Glomerular endothelial cell (primary cell): Measurements from ENCODE around the gene CYLD. TPM values are rescaled to one million over a fixed set of nuclear protein-coding genes. Genes with fewer than 3 reads are reported as not detected.

ENCODE experiments used
- DNase-seq: peaks from one replicate; pipeline ENCODE4 v3.0.0-alpha.2; 2011; ENCODE audit warnings: low read depth, low spot score; ENCODE audit errors: extremely low read depth
- total RNA-seq: library from RNA; depleted of rRNA; stranded (reverse); fragments of >200 nt; gene quantifications from 2 replicates; pipeline ENCODE4 v1.2.3, GENCODE V29; 2015

Gene CYLD
- total RNA-seq, 1 donor from 2014 or later, result 31.6 TPM

GRCh38 chr16:50711040-50711439, 30.8 kb upstream of the CYLD start:
- DNase-seq, result no peak

DNA sequence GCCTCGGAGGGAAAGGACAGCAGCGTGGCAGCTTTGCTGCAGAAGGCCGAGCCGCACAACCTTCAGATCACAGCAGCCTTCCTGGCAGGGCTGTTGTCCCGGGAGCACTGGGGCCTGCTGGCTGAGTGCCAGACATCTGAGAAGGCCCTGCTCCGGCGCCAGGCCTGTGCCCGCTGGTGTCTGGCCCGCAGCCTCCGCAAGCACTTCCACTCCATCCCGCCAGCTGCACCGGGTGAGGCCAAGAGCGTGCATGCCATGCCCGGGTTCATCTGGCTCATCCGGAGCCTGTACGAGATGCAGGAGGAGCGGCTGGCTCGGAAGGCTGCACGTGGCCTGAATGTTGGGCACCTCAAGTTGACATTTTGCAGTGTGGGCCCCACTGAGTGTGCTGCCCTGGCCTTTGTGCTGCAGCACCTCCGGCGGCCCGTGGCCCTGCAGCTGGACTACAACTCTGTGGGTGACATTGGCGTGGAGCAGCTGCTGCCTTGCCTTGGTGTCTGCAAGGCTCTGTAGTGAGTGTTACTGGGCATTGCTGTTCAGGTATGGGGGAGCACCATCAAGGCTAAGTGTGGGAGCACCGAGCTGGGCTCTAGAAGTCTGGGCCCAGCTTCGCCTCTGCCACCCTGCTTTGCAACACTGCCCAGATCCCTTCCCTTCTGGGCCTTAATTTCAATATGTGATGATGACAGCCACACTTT, 29.9 kb upstream of the CYLD start:
- no peak for DNase-seq

DNA sequence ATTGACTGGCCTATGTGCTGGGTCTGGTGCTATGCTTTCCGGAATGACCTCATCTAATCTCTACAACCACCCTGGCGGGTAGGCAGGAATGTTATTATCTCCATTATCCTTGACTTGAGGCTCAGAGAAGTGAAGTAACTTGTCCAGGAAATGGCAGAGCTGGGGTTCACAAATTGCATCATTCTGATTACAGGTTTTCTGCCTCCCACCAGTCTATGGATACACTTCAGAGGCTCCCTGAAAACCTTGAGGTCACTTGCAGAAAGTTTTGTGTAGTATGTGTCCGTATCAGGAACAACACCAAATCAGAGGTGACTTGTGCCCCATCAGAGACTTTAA, 29.4 kb upstream of the CYLD start:
- DNase-seq, result no peak

GRCh38 chr16:50712956-50713355, 28.9 kb upstream of the CYLD start:
- DNase-seq, result no peak

DNA sequence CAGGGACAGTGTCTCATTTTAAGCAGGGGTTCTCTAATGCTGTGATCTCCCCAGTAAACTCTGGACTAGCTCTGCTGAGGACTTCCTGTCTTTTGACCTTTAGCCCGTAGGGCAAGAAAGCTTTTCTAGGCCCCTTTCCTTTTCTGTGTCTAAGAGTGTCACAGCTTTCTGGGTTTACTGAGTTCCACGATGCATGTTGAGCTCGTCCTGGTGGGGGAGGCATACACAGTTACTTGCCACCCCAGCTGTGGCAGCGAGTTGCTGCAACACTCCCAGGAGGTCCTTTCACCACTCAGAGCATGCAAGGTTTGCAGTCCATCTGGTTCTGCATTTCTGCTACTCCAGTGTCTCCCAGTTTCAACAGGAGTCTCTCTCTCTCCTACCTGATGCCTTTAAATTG, 24.8 kb upstream of the CYLD start:
- no peak for DNase-seq

- no peak for DNase-seq
Observed at GRCh38 chr16:50717494-50717893, 24.4 kb upstream of the CYLD start.

GRCh38 chr16:50718061-50718760, 23.7 kb upstream of the CYLD start:
- no peak for DNase-seq

DNA sequence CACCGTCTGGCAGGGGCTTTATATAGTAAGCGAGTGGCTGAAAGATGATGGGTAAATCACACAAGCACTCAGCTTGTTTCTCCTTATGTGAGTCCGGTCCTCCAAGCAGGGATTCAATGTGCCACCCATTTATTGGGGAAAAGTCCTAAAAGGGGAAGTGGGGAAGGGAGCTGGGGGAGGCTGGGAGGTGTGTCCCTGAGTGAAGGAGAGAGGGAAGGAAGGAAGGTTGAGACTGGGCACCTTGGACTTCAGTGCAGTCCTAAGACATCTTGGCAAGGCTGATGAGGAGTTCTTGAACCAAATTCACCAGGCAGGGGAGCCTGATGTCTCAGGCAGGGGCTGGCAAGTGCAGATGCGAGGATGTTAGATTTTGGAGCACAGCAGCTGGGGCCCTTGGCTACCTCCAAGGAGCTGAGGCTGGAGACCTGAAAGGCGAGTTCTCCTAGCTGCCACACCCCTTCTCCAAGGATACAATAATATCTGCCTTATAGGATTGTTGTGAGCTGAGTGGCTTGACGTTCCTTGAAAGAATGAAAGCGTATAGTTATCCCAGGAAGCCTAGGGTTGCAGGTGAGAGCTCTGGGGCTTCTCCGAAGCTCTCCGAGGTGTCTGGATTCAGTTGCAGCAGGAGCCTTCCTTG, 23.0 kb upstream of the CYLD start:
- DNase-seq, result no peak

DNA sequence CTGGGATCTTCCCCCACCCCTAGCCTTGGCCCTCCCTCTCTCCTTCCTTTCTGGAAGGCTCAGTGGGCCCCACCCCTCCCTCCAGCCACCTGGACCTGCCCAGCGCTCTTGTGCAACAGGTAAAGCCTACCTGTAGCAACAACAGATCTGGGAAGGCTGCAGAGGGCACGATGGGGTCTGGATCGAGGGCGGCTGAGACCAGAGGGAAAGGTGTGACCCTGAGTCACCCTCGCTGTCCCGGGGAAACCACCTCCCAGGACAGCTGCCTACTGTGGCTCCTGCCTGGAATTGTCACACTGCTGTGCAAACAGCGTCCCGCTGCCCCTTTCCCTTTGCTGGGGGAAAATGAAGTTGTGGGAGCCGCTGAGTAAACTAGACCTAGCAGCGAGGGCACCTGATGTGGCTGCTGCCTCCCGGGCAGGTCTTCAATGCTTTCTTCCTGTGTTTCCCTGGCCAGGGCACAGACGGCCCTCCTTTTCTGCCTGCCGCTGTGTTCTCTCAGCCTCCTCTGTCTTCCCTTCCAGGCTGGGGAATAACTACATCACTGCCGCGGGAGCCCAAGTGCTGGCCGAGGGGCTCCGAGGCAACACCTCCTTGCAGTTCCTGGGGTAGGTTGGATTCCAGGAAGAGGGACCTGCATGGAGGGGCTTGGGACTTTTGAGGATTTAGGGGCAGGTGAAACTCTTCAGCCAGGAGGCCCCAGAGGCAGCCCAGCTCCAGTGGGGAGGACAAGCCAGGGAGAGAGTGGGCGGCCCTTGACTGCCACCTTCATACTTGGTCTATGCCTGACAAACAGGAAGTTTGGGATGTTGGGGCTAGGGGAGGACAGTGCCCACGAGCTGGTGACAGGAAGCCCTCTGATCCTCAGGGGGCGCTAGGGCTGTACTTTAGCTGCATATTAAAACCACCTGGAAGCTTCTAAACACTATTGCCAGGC, 22.2 kb upstream of the CYLD start:
- DNase-seq, result no peak

DNA sequence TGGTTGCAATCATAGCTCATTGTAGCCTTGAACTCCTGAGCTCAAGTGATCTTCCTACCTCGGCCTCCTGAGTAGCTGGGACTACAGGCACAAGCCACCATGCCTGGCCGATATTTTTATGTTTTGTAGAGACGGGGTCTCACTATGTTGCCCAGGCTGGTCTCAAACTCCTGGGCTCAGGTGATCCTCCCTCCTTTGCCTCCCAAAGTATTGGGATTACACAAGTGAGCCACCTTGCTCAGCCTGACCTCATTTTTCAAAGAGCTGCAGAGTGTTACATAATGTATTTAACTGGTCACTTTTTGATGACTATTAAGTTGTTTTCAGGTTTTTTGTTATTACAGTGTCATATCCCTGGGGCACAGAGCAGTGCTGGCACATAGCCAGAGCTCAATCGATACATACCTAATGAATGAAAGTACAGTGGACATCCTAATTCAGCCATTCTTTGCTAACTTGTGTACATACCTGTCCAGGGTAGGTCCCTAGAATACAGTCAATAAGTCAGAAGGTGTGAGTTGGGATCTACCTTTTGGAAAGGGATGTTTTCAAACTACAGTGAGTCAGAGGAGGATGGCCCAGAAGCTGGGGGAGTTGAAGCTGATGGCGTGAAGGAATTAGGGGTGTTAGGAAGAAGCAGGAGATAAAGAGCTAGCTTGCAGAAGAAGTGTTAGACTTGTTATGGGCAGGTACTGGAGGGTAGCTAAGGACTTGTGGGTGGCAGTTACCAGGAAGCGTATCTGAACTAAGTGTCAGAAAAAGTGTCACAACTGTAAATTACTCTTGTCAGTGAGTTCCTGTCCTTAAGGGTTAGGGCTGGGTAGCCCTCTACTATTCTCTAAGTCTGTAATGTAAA, 20.1 kb upstream of the CYLD start:
- no peak for DNase-seq

- no peak for DNase-seq
Observed at GRCh38 chr16:50722405-50722737, 19.5 kb upstream of the CYLD start.

DNA sequence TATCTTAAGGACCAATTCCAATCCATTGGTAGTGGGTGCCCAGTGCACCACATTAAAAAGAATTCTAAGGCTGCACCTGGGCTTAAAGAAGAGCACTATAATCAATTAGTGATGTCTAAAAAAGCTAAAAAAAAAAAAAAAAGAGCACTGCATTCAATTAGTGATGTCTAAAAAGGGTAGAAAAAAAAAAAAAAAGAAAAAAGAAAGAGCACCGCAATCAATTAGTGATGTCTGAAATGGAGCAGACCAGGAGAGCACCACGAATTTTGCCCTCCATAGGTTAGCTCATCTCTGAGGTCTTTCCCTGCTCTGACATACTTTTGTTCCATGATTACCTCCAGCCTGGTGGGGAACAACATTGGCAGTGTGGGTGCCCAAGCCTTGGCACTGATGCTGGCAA, 18.9 kb upstream of the CYLD start:
- DNase-seq, result no peak

DNA sequence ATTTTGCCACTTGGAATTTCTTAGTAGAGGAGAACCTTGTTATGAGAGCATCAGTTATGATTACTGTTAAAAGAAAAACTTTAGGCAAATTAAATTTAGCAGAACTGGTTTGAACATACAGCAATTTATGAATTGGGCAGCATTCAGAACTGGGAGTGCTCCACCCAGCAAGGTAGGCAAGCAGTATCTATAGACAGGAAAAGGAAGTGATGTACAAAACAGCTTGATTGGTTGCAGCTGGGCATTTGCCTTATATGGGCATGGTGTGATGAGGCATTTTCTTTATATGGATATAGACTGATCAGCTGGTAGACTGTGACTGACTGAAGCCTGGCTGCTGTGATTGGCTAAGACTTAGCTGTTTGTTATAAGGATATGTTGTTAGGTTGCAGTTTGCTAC, 17.6 kb upstream of the CYLD start:
- no peak for DNase-seq

DNA sequence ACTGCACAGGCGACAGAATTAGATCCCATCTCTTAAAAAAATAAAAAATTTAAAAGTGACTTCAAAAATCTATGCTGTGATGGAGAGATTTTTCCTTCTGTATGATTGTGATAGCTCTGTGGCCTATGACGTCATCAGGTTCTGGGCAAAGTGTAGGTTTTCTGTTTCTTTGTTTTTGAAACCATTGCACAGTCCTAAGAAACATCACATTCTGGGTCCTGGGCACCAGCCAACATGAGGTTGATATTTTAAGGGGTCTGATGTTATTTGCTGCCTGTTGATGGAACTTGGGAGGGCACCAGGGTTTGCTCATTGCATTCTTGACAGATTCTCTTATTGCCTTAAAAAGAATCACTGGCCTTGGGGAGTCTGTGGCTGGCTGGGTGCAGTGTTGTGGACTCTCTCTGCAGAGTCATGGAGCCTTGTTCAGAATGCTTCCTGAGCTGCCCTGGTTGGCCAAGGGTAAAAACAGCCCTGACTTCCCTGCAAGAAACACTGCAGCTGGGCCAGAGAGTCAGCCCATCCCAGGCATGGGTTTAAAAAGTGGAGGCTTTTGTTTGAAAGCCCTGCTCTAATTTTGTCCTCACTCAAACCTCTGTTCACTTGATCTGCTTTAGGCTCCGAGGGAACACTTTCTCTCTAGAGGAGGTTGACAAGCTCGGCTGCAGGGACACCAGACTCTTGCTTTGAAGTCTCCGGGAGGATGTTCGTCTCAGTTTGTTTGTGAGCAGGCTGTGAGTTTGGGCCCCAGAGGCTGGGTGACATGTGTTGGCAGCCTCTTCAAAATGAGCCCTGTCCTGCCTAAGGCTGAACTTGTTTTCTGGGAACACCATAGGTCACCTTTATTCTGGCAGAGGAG, 10.5 kb upstream of the CYLD start:
- DNase-seq, result no peak

DNA sequence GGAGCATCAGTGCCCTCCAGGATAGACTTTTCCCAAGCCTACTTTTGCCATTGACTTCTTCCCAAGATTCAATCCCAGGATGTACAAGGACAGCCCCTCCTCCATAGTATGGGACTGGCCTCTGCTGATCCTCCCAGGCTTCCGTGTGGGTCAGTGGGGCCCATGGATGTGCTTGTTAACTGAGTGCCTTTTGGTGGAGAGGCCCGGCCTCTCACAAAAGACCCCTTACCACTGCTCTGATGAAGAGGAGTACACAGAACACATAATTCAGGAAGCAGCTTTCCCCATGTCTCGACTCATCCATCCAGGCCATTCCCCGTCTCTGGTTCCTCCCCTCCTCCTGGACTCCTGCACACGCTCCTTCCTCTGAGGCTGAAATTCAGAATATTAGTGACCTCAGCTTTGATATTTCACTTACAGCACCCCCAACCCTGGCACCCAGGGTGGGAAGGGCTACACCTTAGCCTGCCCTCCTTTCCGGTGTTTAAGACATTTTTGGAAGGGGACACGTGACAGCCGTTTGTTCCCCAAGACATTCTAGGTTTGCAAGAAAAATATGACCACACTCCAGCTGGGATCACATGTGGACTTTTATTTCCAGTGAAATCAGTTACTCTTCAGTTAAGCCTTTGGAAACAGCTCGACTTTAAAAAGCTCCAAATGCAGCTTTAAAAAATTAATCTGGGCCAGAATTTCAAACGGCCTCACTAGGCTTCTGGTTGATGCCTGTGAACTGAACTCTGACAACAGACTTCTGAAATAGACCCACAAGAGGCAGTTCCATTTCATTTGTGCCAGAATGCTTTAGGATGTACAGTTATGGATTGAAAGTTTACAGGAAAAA, 9.7 kb upstream of the CYLD start:
- no peak for DNase-seq

- DNase-seq, result no peak
Observed at GRCh38 chr16:50733468-50733867, 8.4 kb upstream of the CYLD start.

GRCh38 chr16:50735629-50736122, 6.2 kb upstream of the CYLD start:
- DNase-seq, result no peak

GRCh38 chr16:50736448-50736847, 5.4 kb upstream of the CYLD start:
- no peak for DNase-seq
